ACHN (cell line): ENCODE results near the gene E2F4.

Experiments used
- DNase-seq: peaks from one replicate; pipeline ENCODE4 v3.0.0-alpha.2; 2015
- in situ Hi-C: cut with HindIII; loops from 2 replicates; pipeline ENCODE4 v1.10.0; 2017; ENCODE audit warnings: low sequenced_read_pairs, low pct_ligation_motif_present, low pct_unique_long_range_greater_than_20kb

E2F4 gene

DNA sequence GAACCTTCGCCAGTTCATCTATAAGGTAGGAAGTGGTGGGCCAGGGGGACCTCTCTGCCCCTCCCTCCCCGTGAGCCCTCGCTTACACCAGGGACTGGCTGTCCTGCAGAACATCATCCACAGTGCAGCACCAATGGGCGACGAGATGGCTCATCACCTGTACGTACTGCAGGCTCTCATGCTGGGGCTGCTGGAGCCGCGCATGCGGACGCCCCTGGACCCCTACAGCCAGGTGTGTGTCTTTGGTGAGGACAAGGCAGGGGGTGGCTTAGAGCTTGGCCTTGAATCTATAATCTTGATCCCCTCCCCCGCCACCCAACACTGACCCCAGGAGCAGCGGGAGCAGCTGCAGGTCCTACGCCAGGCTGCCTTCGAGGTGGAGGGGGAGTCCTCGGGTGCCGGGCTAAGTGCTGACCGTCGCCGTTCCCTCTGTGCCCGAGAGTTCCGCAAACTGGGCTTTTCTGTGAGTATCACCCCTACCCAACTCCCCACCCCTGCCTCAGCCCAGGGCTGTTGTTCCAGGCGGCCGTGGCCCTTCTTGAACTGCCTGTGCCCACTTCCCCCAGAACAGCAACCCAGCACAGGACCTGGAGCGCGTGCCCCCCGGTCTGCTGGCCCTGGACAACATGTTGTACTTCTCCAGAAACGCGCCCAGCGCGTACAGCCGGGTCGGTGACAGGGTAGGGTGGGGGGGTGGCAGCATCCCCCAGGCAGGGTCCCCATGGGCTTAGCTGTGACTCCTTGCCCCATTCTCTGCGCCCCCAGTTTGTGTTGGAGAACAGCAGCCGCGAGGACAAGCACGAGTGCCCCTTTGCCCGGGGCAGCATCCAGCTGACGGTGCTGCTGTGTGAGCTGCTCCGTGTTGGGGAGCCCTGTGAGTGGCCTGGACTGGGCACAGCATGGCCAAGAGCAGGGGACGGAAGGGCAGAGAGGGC lies 9.7 kb downstream of the E2F4 start:
- in situ Hi-C loops, result no loop called here
- no peak for DNase-seq

DNA sequence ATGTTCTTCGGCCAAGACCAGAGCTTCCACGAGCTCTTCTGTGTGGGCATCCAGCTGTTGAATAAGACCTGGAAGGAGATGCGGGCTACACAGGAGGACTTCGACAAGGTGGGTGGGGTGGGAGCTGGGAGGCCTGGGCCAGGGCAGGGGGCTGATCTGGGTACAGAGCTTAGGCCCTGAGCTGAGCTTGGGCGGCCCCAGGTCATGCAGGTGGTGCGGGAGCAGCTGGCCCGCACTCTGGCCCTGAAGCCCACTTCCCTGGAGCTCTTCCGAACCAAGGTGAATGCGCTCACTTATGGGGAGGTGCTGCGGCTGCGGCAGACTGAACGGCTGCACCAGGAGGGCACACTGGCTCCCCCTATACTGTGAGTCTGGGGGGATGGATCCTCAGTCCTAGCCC lies 10.5 kb downstream of the E2F4 start:
- DNase-seq, result no peak
- in situ Hi-C loops, result no loop called here

DNA sequence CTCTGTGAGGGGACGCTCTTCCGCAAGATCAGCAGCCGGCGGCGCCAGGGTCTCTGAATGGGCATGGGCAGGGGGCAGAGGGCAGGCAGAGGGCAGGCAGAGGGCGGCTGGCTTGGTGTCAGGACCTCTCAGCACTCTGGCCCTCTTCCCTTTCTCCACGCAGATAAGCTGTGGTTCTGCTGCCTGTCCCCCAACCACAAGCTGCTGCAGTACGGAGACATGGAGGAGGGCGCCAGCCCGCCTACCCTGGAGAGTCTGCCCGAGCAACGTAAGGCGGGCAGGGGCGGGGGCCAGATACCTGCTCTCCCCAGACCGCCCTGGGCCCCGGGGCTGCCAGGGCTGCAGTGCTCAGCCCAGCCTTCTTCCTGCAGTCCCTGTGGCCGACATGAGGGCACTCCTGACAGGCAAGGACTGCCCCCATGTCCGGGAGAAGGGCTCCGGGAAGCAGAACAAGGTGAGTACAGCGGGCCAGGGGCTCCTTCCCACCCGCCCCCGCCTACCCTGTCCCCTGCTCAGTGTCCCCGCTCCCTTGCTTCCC lies 11.1 kb downstream of the E2F4 start:
- DNase-seq, result no peak
- in situ Hi-C loops, result no loop called here

DNA sequence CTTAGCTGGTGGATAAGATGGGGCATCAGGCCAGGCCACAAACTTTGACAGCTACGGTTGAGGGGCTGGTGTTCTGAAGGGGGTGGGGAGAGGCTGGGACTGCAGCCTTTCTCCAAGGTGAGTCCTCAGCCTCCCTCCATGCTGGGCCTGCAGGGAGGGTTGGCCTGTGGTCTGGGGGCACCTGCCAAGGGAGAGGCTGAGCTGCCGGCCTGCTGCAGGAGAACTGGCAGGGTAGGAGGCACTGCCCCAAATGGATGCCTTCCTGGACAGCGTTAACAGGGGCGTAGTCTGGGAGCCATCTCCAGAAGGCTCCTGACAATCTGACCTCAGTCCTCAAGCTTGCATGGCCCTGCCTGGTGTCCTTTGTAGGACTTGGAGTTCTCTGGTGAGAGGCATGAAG lies 12.1 kb downstream of the E2F4 start:
- DNase-seq, result no peak
- in situ Hi-C loops, result no loop called here

DNA sequence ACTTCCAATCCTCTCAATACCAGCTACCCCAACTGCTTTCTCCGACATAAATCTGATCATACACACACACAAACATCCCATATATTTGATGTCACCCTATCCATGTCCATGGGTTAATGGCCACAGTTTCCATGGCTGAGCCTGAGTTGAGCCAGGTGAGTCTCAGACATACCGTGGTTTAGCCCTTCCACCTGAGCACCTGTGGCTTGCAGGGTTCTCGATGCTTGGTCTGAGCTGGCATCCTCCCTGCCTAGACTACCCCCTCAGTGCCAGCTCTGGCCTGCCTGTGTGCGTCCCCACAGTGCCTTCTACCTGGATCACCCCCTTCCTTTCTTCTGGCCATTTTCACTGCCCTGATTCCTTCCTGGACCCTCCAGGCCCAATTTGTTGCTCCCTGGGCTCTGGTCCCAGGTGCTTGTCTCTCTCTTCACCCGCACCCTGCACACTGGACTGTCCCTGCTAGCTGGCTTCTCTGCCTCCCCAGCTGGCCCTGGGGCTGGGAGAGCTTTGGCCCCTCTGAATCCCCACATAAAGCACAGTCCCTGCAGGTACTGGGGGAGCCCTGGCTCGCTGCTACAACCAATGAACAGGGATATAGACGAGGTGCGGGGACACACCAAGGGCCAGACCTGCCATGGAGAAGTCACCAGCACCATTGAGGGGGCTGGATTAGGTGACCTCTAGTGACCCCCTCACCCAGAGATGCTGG lies 14.3 kb downstream of the E2F4 start:
- in situ Hi-C loops, result no loop called here
- DNase-seq, result no peak

DNA sequence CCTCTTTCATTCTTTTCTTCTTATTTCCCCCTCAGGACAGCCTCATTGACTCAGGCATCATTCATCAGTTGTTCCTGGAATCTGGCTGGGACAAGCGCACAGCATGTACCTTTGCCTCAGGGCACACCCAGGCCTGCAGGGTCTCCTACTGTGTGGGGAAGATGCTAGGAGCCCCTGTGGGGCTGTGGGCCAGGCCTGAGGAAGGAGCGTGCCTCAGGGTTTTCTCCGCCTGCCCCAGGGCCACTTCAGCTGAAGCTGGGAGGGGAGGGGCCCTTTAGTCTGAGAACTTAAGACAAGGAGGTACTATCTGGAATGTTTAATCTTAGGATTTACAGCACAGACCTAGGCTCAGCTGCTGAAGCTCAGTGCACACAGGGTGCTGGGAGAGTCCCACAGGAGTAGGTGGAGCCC lies 14.9 kb downstream of the E2F4 start:
- DNase-seq, result no peak
- in situ Hi-C loops, result no loop called here

DNA sequence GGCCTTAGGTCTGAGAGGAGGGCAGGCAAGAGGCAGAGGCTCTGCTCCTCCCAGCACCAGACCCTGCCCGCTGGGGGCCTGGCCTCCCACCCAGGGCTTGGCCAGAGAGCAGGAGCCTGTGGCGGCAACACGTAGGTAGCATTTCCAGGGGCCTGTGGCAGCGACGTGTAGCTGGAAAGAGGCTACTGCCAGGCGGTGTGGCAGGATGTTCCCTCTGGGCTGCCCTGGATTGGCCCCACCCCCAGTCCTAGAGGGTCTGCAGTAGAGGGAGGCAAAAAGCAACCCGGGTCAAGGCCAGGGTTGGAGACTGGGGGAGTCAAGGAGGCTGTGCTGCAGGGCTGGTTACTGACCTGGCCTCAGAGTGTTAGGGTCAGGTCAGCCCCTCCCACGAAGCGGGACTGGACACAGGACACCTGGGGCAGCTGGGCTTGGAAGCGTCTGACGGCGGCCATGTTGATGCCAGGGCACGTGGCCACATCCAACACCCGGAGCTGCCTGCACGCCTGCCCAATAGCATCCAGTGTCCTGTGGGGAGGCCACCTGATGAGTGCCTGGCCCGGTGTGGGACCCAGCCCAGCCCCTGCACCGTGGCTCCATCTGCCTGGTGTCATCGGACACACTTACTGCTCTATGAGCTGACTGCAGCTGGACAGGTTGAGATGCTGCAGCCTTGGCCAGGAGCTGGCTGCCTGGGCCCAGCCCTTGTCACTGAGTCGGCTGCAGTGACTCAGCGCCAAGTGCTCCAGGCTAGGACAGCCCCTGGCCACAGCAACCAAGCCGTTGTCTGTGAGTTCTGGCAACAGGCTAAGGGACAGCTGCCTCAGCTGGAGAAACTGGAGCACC lies 15.5 kb downstream of the E2F4 start:
- no peak for DNase-seq
- in situ Hi-C loops, result no loop called here

DNA sequence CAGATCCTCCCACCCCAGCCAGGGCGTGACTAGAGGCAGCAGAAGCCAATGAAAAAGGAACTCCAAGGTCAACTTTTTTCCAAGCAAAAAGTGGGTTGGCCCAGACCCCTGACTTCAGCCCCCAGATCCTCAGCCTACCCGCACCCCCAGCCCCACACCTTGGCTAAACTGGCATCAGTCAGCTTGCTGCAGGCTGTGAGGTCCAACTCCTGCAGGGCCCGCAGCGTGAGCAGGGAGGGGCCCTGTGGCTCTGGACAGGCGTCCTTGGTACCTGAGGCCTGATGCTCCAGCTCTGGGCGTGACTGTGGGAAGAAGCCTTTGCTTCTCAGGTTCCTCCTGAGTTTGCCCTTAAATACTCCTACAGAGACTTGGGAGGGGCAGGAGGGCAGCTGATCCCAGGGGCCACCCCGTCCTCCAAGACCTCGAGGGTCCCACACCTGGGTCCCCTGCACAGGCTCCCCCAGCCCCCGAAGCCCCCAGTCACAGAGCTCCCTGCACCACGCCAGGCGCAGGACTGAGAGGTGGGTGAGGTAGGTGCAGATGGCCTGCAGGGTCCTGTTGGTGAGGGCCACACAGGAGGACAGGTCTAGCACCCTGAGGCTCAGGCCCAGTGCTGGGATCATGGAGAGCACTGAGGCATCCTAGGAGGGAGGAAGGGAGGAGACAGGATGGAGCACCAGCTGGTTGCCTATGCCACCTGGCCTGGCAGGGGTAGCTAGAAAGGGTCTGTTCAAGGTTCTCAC lies 16.4 kb downstream of the E2F4 start:
- no peak for DNase-seq
- in situ Hi-C loops, result no loop called here

DNA sequence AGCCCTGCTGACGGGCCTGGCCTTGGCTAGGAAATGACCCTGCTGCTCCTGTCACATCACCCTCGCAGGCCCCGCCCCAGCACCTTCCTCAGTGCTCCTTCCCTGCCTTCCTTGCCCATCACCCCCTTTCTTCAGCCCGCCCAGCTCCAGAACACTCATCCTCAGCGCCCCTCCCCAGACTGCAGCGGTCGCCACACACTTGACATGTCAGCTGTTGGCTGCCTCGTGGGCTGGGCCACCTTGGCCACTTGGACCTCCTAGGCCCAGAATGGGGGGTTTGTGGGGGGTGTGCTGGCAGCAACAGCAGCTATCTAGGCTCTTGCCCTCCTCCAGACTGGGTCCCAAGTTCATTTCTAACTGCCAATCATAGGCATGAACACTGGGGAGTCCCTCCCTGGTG lies 17.6 kb downstream of the E2F4 start:
- in situ Hi-C loops, result no loop called here
- no peak for DNase-seq

DNA sequence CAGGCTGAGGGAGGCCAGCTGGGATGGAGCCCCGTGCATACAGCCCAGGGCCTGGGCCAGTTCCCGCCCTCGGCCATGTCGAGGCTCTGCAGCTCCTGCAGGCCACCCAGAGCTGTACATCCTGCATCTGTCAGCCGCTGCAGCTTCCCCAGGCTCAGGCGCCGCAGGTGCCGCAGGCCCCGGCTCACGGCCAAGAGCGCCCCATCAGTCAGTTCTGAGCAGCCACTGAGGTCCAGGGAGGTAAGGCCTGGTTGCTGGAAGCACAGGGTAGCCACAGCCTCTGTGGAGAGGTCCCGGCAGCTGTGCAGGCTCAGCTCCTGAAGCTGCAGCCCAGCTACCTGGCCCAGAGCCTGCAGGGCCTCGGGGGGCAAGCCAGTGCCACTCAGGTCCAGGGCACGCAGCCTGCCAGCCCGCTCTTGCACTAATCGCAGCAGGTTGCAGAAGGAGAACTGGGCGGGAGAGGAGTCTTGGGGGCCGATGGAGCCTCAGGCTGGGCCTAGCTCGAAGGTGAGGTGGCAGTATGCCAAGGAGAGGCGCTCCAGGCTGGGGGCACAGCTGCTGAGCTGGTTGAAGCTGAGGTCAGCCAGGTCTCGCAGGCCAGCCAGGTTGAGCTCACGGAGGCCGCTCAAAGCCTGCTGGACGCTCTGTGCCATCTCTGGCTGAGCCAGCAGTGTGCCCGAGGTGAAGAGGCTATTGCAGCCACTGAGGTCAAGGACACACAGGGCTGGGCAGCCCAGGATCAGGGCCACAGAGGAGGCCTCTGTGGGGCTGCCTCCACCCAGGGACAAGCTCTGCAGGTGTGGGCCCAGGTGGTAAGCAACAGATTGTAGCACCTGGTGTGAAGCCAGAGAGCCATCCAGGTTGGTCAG lies 18.3 kb downstream of the E2F4 start:
- no peak for DNase-seq
- in situ Hi-C loops, result no loop called here

DNA sequence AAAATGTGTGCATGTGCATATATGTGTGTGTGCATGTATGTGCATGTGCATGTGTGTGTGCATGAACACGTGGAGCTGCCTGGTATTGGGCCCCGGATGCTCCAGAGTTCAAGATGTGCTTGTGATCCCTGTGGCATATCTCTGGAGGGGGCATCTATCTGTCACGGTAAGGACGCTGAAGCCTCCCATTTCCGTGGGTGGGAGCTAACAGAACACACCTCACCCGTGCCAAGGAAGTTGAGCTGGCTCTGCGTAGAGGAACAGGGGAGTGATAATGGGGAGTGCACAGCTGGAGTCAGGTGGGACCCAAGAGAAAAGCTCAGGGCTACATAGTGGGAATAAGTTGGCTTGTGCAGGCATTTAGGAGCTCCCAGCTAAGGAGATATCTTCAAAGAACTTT lies 19.7 kb downstream of the E2F4 start:
- no peak for DNase-seq
- in situ Hi-C loops, result no loop called here

DNA sequence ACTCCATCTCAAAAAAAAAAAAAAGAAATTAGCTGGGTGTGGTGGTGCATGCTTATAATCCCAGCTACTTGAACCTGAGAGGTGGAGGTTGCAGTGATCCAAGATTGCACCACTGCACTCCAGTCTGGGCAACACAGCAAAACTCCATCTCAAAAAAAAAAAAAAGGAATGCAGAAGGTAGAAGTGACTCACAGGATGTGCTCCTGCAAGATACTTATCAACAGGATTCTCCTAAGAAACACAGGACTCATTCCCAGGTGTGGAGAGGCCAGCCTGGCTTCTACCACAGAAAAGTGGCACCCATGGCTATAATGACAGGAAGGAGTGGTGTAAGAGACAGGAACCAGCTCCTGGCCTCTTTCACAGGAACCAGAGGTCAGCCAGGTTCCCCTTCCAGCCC lies 20.8 kb downstream of the E2F4 start:
- peak; percentile 19 for DNase-seq
- in situ Hi-C loops, result no loop called here

DNA sequence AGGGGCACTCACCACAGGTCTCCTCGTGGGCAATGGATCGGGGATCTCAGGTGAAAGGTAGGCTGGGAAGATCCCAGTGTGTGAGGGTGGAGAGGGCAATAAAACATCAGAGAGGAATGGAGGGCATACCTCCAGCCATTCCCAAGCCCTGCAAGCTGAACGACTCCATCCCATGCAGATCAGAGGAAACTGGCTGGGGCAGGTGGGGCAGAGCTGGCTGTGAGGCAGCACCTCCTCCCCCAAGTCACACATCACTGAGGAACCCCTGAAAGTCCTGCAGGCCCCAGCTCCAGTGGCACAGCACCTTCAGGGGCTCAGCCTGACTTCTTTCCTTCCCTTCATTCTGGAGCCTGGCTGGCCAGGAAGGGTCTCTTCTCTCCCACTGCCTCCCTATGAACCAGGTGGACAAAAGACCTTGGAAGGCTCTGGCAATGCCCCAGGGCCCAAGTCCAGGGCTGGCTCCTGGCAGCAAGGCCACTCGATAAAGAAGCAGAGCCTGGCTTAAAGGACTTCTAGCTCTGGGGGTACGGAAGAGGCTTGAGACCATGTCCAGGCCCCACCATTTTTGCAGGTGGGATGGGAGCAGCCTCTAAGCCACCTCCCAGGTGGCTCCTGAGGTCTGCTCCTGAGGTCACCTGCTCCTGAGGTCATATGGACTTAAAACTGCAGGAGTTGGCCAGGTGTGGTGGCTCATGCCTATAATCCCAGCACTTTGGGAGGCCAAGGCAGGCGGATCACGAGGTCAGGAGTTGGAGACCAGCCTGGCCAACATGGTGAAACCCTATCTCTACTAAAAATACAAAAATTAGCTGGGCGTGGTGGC lies 21.5 kb downstream of the E2F4 start:
- DNase-seq, result no peak
- in situ Hi-C loops, result no loop called here

DNA sequence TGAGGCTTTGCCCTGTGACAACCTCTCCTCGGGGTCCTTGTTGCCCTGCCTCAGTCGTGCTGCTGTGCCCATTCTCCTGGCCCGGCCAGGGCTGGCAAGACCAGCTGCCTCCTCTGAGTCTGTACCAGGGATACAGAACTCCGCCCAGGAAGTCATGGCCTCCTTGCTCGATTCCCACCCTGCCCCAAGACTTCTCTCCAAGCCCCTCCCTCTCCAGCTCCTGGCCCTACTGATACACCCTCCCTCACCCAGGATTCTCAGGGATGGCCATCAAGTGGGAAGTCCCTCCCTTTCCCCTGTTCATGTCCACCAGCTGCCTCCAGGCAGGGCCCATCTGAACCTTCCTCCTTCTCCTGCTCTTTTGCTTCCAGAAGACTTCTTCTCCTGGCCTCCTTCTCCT lies 23.8 kb downstream of the E2F4 start:
- in situ Hi-C loops, result no loop called here
- no peak for DNase-seq

DNA sequence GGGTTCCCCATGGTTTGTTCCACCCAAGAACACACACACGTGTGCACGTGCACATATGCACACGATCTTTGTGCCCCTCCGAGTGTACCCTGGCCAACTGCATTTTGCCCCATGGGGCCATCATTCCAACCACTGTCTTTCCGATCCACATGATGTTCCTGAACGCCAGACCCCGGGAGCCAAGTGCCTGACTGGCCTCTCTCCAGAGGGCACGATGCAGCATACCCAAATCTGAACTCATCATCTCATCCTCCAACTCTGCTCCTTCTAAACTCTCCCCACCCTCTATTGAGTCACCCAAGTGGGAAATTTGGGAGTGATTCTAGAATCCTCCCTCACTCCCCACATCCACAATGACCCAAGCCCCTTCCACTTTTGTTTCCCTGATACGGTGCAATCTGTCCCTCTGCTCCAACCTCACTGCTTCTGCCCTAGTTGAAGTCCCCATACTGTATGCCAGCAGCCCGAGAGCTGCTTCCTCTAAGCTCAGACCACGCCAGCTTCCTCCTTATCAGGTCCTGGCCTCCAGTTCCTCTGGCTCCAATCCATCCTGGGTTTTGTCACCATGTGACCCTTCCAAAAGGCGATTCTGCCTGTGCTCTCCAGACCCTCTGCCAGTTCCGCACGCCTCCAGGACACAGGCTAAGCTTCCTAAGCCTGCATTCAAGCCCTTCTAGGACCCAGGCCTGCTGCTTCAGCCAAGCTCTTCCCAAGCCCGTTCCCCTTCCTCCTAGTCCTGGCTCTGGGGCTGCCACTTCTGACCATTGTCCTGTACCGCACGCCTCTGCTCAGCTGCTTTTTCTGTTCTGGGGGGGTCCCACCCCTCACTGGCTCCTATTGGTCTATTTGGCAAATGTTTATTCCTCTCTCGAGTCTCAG lies 24.9 kb downstream of the E2F4 start:
- in situ Hi-C loops, result no loop called here
- no peak for DNase-seq

DNA sequence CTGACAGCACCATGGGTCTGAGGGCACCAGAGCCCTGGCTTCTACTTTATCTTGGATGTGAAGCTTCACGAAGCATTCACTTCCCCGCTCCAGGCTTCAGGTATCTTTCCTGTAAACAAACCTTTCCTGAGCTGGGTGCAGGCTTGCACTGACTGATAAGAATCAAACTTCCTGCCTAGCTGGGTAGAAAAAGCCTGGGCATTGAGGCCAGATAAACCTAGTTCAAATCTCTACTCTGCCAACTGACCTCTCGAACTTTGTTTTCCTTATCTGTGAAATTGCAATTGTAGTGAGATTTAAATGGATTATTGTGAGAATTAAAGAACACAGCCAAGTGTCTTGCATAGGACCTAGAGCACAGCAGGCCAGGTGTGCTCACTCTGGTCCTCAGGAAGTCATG lies 32.0 kb downstream of the E2F4 start:
- in situ Hi-C loops, result no loop called here
- no peak for DNase-seq
